Nephron progenitor cell (in vitro differentiated cells): ENCODE measurements around the gene AGAP1.

ENCODE experiments used
- DNase-seq: peaks from one replicate; pipeline ENCODE4 v3.0.0; 2021
- H3K27ac Mint-ChIP-seq: 2 replicates; pipeline ENCODE4 v1.8.0; 2021; ENCODE audit warnings: mild to moderate bottlenecking, moderate library complexity, mixed read lengths
- H3K27me3 Mint-ChIP-seq: 2 replicates; pipeline ENCODE4 v1.8.0; 2021; ENCODE audit warnings: mild to moderate bottlenecking, low read depth, mixed read lengths; ENCODE audit not compliant: poor library complexity
- H3K36me3 Mint-ChIP-seq: 2 replicates; pipeline ENCODE4 v1.8.0; 2021; ENCODE audit warnings: low read depth, mixed read lengths
- H3K4me1 Mint-ChIP-seq: 2 replicates; pipeline ENCODE4 v1.8.0; 2021; ENCODE audit warnings: mixed read lengths
- H3K4me3 Mint-ChIP-seq: 2 replicates; pipeline ENCODE4 v1.8.0; 2021; ENCODE audit warnings: mild to moderate bottlenecking, moderate library complexity, mixed read lengths
- H3K9me3 Mint-ChIP-seq: 2 replicates; pipeline ENCODE4 v1.8.0; 2021; ENCODE audit warnings: mild to moderate bottlenecking, moderate library complexity, mixed read lengths
- TF ChIP-seq, protein P1 (sequence below): fragments of 200-600 bp; sonication (generic); IDR thresholded peaks from 2 replicates; pipeline ENCODE4 v1.5.0; 2021; ENCODE audit warnings: antibody characterized with exemption

Gene AGAP1

DNA sequence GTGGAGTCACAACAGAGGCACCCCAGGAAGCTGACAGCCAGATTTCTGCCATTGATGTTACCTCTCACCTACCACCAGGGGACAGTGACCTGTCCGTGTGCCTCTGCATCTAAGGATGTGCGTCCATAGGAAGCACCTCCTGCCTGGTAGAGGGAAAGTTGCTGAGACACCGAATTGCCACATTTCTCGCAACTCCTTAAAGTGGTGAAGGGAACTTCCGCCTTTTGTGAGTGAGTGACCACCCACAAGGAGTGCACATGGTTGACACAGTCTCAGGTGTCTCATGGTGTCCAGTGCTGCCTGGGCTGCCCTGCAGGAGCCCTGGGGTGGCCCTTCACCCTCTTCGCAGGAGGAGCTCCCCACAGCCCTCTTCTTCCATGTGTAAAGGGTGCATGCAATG lies 472.6 kb downstream of the AGAP1 start:
- Mint-ChIP-seq H3K27ac (no peak overlapping the region), H3K4me1 (peaks cover 34% of the 10 kb centered on the region), H3K9me3 (no peaks in the 10 kb centered on the region), H3K4me3 (no peak overlapping the region), H3K27me3 (peaks cover 11% of the 10 kb centered on the region), H3K36me3 (peaks cover 22% of the 10 kb centered on the region)
- TF ChIP-seq, protein P1, sequence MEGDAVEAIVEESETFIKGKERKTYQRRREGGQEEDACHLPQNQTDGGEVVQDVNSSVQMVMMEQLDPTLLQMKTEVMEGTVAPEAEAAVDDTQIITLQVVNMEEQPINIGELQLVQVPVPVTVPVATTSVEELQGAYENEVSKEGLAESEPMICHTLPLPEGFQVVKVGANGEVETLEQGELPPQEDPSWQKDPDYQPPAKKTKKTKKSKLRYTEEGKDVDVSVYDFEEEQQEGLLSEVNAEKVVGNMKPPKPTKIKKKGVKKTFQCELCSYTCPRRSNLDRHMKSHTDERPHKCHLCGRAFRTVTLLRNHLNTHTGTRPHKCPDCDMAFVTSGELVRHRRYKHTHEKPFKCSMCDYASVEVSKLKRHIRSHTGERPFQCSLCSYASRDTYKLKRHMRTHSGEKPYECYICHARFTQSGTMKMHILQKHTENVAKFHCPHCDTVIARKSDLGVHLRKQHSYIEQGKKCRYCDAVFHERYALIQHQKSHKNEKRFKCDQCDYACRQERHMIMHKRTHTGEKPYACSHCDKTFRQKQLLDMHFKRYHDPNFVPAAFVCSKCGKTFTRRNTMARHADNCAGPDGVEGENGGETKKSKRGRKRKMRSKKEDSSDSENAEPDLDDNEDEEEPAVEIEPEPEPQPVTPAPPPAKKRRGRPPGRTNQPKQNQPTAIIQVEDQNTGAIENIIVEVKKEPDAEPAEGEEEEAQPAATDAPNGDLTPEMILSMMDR, result no peak
- DNase-seq, result no peak

DNA sequence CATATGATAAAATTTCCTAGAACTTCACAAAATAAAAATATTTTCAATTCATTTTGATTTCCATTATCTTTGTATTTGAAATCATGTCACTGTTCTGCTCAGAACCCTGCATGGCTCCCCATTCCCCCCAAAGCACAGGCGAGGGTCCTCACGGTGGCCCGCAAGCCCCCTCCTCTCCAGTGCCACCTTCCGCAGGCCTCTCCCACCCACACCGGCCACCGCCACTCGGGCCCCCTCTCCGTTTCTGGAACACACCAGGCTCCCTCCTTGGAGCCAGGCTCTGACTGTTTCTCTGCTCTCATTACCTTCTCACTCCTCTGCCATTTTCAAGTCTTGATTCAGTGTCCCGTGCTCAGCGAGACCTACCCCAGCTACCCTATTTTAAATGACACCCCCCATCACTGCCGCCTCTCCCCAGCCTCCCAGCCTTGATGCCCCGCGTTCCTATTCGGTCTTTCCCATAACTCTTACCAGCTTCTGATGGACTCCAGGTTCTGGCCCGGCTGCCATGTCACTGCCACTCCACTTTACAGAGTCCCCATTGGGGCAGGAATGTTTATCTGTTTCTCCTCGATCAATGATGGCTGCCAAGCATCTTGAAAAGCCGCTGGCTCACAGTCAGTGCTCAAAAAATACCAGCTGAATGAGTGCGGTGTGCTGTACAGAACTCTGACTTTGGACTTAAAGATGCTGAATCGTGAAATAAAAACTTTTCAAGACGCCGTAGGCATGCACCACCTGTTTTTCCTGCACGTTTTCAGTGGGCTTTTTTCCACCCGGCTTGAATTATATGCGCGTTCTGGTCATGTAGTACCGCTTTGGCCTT lies 473.3 kb downstream of the AGAP1 start:
- DNase-seq, result no peak
- no peak overlapping the region for H3K27ac Mint-ChIP-seq
- peaks cover 24% of the 10 kb centered on the region for H3K36me3 Mint-ChIP-seq
- H3K4me1 Mint-ChIP-seq, result peaks cover 28% of the 10 kb centered on the region
- TF ChIP-seq, protein P1, result no peak
- H3K27me3 Mint-ChIP-seq, result peaks cover 11% of the 10 kb centered on the region
- no peaks in the 10 kb centered on the region for H3K9me3 Mint-ChIP-seq
- no peak overlapping the region for H3K4me3 Mint-ChIP-seq

DNA sequence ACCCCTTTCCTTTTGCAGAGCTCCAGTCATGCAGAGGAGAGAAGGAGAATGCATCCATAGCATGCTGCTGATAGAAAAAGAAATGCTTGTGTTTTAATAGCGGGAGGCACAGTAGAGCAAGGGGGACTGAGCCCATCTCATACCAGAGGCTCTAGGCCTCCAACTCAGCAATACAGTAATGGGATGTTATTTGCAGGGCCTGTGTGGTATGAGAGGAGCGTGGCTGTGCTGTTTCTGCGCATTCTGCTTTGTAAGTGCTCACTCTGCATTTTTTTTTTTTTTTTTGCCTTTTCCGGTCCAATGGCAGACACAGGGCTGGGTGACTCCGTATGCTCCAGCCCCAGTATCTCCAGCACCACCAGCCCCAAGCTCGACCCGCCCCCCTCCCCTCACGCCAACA lies 474.3 kb downstream of the AGAP1 start:
- TF ChIP-seq, protein P1, result no peak
- peaks cover 31% of the 10 kb centered on the region for H3K36me3 Mint-ChIP-seq
- H3K4me3 Mint-ChIP-seq, result no peak overlapping the region
- H3K4me1 Mint-ChIP-seq, result peaks cover 28% of the 10 kb centered on the region
- H3K27ac Mint-ChIP-seq, result peak overlapping the region; percentile 52
- H3K9me3 Mint-ChIP-seq, result no peaks in the 10 kb centered on the region
- DNase-seq, result no peak
- H3K27me3 Mint-ChIP-seq, result peaks cover 6% of the 10 kb centered on the region

DNA sequence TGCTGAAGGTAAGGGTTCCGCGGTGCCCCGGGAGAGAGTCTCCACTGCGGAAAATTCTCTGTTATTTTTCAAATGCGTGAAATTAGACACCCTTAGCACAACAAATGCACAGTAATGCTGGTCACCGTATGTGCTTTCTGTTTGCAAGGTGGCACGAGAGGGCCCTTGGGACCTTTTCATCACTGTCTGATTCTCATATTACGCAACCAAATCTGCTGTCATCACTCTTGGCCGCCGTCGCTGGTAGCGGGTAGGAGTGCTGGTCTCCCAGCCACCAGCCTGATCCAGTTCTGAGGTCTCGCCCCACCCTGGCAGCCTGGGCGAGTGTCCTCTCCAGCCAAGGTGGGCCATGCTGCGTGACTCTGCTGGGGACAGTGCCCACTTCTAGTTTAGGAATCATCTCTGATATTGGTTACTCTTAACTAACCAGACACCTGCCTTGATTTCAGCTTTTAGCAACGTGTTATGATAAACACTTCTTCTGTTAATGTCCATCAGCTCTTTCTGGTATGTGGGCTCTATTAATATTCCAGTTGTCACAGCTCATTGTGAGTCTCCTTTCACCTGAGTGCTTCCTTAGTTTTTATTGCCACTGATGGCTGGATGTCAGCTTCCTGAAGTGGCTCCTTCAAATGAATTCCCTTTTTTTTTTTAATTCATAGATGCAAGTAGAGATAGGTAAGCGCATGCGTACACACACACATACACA lies 474.9 kb downstream of the AGAP1 start:
- no peaks in the 10 kb centered on the region for H3K9me3 Mint-ChIP-seq
- peak overlapping the region; percentile 52 for H3K27ac Mint-ChIP-seq
- peaks cover 34% of the 10 kb centered on the region for H3K36me3 Mint-ChIP-seq
- TF ChIP-seq, protein P1, result no peak
- H3K4me1 Mint-ChIP-seq, result peaks cover 28% of the 10 kb centered on the region
- peak; percentile 49 for DNase-seq
- H3K4me3 Mint-ChIP-seq, result no peak overlapping the region
- H3K27me3 Mint-ChIP-seq, result peaks cover 6% of the 10 kb centered on the region

DNA sequence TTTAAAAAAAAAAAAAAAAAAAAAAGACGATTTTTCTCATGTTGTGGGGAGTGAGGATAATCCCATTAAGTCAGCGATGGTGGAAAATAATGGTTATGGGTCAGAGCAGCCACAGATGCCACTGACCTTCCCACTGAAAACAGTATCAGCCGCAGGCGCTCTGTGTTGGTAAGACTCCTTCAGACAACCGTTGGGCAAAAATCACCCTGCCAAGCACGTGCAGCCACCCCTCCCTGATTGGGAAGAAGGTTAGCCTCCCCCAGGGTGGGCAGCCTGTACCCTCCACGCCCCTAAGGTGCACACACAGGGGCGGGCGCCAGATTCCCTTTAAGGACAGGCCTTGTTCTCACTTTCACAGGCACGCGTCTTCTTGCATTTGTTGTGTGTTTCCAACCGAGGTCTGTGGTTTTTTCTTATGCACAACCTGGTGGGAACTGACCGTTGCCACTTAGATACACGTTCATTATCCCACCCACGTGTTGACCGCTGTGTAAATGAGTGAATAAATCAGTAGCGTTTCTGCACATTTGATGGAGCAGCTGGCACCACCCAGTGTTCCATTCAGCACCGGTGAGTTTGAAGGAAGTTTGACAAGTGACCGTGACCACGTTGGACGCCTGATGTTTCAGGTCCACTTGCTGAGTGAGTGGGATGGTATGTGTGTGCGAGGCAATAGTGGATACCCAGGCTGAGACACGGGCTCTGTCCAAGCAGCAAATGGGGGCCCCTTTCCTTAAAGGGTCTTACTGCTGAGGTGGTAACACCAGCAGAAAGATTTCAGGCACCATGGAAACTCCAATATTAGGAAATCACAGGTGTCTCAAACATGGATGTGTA lies 476.6 kb downstream of the AGAP1 start:
- Mint-ChIP-seq H3K36me3 (peaks cover 36% of the 10 kb centered on the region), H3K9me3 (no peaks in the 10 kb centered on the region), H3K27ac (no peak overlapping the region), H3K4me3 (no peak overlapping the region), H3K4me1 (peaks cover 28% of the 10 kb centered on the region), H3K27me3 (no peaks in the 10 kb centered on the region)
- TF ChIP-seq, protein P1, result no peak
- no peak for DNase-seq
